OCI-LY1 (cell line): ENCODE data around the gene DOK6.

ENCODE experiments used
- H2AFZ ChIP-seq: fragments of 200-600 bp; sonication (generic), shearing (Covaris generic); 2 replicates; pipeline ENCODE4 v1.6.0; 2014; ENCODE audit warnings: antibody characterized with exemption, mild to moderate bottlenecking, low read length
- H3F3A ChIP-seq: fragments of 200-600 bp; sonication (generic), shearing (Covaris generic); 2 replicates; pipeline ENCODE4 v1.6.0; 2014; ENCODE audit warnings: mild to moderate bottlenecking, antibody characterized with exemption, low read length, moderate library complexity; ENCODE audit not compliant: insufficient read depth
- H3K27ac ChIP-seq: fragments of 200-600 bp; sonication (generic); 2 replicates; pipeline ENCODE4 v1.5.1; 2014; ENCODE audit warnings: low read length, mixed run types, mild to moderate bottlenecking, low read depth; ENCODE audit not compliant: poor library complexity, severe bottlenecking
- H3K27me3 ChIP-seq: fragments of 200-600 bp; sonication (generic); 2 replicates; pipeline ENCODE4 v1.6.0; 2014; ENCODE audit warnings: antibody characterized with exemption, mild to moderate bottlenecking, low read length, moderate library complexity; ENCODE audit not compliant: insufficient read depth
- H3K36me3 ChIP-seq: fragments of 200-600 bp; sonication (generic); 2 replicates; pipeline ENCODE4 v1.6.1; 2014; ENCODE audit warnings: mild to moderate bottlenecking, antibody characterized with exemption, low read length, moderate library complexity, mixed read lengths; ENCODE audit not compliant: insufficient read depth
- H3K4me1 ChIP-seq: fragments of 200-600 bp; sonication (generic); 2 replicates; pipeline ENCODE4 v1.5.1; 2014; ENCODE audit warnings: mild to moderate bottlenecking, low read length, moderate library complexity; ENCODE audit not compliant: insufficient read depth, severe bottlenecking
- H3K4me2 ChIP-seq: fragments of 200-600 bp; sonication (generic), shearing (Covaris generic); 2 replicates; pipeline ENCODE4 v1.6.1; 2014; ENCODE audit warnings: low read length
- H3K4me3 ChIP-seq: fragments of 200-600 bp; sonication (generic); 2 replicates; pipeline ENCODE4 v1.5.1; 2014; ENCODE audit warnings: low read length, low read depth, mild to moderate bottlenecking, mixed read lengths; ENCODE audit not compliant: poor library complexity, severe bottlenecking
- H3K79me2 ChIP-seq: fragments of 200-600 bp; shearing (Covaris generic); 2 replicates; pipeline ENCODE4 v1.6.1; 2016; ENCODE audit warnings: mixed run types, low read length, mixed read lengths; ENCODE audit not compliant: insufficient read depth
- H3K9ac ChIP-seq: fragments of 200-600 bp; sonication (generic), shearing (Covaris generic); 2 replicates; pipeline ENCODE4 v1.6.1; 2014; ENCODE audit warnings: mild to moderate bottlenecking, low read length, mixed read lengths
- H3K9me2 ChIP-seq: fragments of 200-600 bp; sonication (generic), shearing (Covaris generic); 2 replicates; pipeline ENCODE4 v1.6.1; 2014; ENCODE audit warnings: low read depth, mild to moderate bottlenecking, low read length, mixed read lengths
- H3K9me3 ChIP-seq: fragments of 200-600 bp; shearing (Covaris generic); 2 replicates; pipeline ENCODE4 v1.6.1; 2014; ENCODE audit warnings: low read length, mixed read lengths
- H4K20me1 ChIP-seq: fragments of 200-600 bp; sonication (generic), shearing (Covaris generic); 2 replicates; pipeline ENCODE4 v1.6.0; 2016; ENCODE audit warnings: mild to moderate bottlenecking, low read length; ENCODE audit not compliant: insufficient read depth
- CTCF ChIP-seq: fragments of 200-600 bp; sonication (generic), shearing (Covaris generic); IDR thresholded peaks from 2 replicates; pipeline ENCODE4 v1.5.1; 2017; ENCODE audit warnings: mild to moderate bottlenecking, antibody characterized with exemption, low read length, moderate library complexity, mixed read lengths
- EZH2 ChIP-seq: fragments of 200-600 bp; sonication (generic), shearing (Covaris generic); IDR thresholded peaks from 2 replicates; pipeline ENCODE4 v1.8.0; 2017; ENCODE audit warnings: borderline replicate concordance, mixed run types, mild to moderate bottlenecking, antibody characterized with exemption, low read length, moderate library complexity, mixed read lengths

DOK6 gene

GRCh38 chr18:69804776-69805501, 404.3 kb downstream of the DOK6 start:
- H3K79me2 ChIP-seq = no peaks in the 10 kb centered on the region
- no peak overlapping the region for H3K9ac ChIP-seq
- H3K9me3 ChIP-seq = no peaks in the 10 kb centered on the region
- no peak overlapping the region for H3K27ac ChIP-seq
- no peaks in the 10 kb centered on the region for H3F3A ChIP-seq
- no peaks in the 10 kb centered on the region for H3K4me1 ChIP-seq
- H2AFZ ChIP-seq = no peak overlapping the region
- H3K4me3 ChIP-seq = no peak overlapping the region
- no peaks in the 10 kb centered on the region for H4K20me1 ChIP-seq
- H3K9me2 ChIP-seq = no peaks in the 10 kb centered on the region
- H3K36me3 ChIP-seq = no peaks in the 10 kb centered on the region
- H3K27me3 ChIP-seq = no peaks in the 10 kb centered on the region
- TF ChIP-seq CTCF (no peak), EZH2 (no peak)
- H3K4me2 ChIP-seq = no peak overlapping the region

GRCh38 chr18:69808399-69808798, 407.7 kb downstream of the DOK6 start:
- no peak for TF ChIP-seq EZH2
- no peak for TF ChIP-seq CTCF
- Histone ChIP-seq H3K36me3 (no peaks in the 10 kb centered on the region), H3K27me3 (no peaks in the 10 kb centered on the region), H3K4me2 (no peak overlapping the region), H3K79me2 (no peaks in the 10 kb centered on the region), H3F3A (no peaks in the 10 kb centered on the region), H3K9ac (no peak overlapping the region), H4K20me1 (no peaks in the 10 kb centered on the region), H2AFZ (no peak overlapping the region), H3K9me2 (no peaks in the 10 kb centered on the region), H3K27ac (no peak overlapping the region), H3K4me1 (no peaks in the 10 kb centered on the region), H3K9me3 (no peaks in the 10 kb centered on the region), H3K4me3 (no peak overlapping the region)

- no peaks in the 10 kb centered on the region for H3K36me3 ChIP-seq
- H3K27ac ChIP-seq = no peak overlapping the region
- H3K4me2 ChIP-seq = no peak overlapping the region
- H3K9ac ChIP-seq = no peak overlapping the region
- H4K20me1 ChIP-seq = no peaks in the 10 kb centered on the region
- H3K27me3 ChIP-seq = no peaks in the 10 kb centered on the region
- no peak overlapping the region for H2AFZ ChIP-seq
- no peaks in the 10 kb centered on the region for H3K9me3 ChIP-seq
- H3K9me2 ChIP-seq = no peaks in the 10 kb centered on the region
- no peaks in the 10 kb centered on the region for H3K79me2 ChIP-seq
- no peaks in the 10 kb centered on the region for H3K4me1 ChIP-seq
- no peak overlapping the region for H3K4me3 ChIP-seq
- no peak for TF ChIP-seq EZH2
- TF ChIP-seq CTCF = no peak
- no peaks in the 10 kb centered on the region for H3F3A ChIP-seq
Measured at GRCh38 chr18:69813559-69813958, 412.9 kb downstream of the DOK6 start.
